IPS-18a (cell line): Measurements from ENCODE around the gene PSMD6.

Source experiments
- H3K27ac ChIP-seq: one replicate; pipeline ENCODE4 v1.5.1; 2013; ENCODE audit warnings: low read length
- H3K27me3 ChIP-seq: one replicate; pipeline ENCODE4 v1.6.1; 2013; ENCODE audit warnings: mild to moderate bottlenecking, low read length; ENCODE audit not compliant: control insufficient read depth, insufficient read depth
- H3K36me3 ChIP-seq: one replicate; pipeline ENCODE4 v1.6.1; 2013; ENCODE audit warnings: low read depth, low read length; ENCODE audit not compliant: control insufficient read depth
- H3K4me1 ChIP-seq: one replicate; pipeline ENCODE4 v1.6.1; 2013; ENCODE audit warnings: low read depth, low read length; ENCODE audit not compliant: control insufficient read depth
- H3K4me3 ChIP-seq: one replicate; pipeline ENCODE4 v1.5.1; 2013; ENCODE audit warnings: low read length
- H3K9ac ChIP-seq: one replicate; pipeline ENCODE4 v1.6.1; 2013; ENCODE audit warnings: mild to moderate bottlenecking, low read length, moderate library complexity
- H3K9me3 ChIP-seq: one replicate; pipeline ENCODE4 v1.6.1; 2013; ENCODE audit warnings: low read depth, low read length; ENCODE audit not compliant: control insufficient read depth

The PSMD6 gene

DNA sequence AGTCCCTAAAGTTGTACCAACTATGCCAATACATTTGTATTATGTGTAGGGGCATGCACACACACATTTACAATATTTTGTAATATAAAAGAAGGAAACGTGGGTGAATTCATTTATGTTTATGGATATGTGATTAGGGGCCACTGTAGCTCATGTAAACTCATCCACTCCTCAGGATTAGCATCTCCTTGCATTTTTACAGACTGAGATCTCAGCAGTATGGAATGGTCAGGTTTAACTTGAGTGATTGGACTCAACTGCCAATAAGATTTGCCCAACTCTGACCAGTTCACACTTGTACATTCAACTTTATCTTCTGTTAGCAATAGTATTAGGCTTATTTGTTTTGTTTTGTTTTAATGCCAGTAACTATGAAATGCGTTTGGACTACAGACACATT lies 36.5 kb downstream of the PSMD6 start:
- H3K4me3 ChIP-seq = no peak overlapping the region
- H3K9me3 ChIP-seq = no peaks in the 10 kb centered on the region
- no peaks in the 10 kb centered on the region for H3K27me3 ChIP-seq
- H3K4me1 ChIP-seq = no peaks in the 10 kb centered on the region
- H3K9ac ChIP-seq = no peak overlapping the region
- no peak overlapping the region for H3K27ac ChIP-seq
- peaks cover 36% of the 10 kb centered on the region for H3K36me3 ChIP-seq

DNA sequence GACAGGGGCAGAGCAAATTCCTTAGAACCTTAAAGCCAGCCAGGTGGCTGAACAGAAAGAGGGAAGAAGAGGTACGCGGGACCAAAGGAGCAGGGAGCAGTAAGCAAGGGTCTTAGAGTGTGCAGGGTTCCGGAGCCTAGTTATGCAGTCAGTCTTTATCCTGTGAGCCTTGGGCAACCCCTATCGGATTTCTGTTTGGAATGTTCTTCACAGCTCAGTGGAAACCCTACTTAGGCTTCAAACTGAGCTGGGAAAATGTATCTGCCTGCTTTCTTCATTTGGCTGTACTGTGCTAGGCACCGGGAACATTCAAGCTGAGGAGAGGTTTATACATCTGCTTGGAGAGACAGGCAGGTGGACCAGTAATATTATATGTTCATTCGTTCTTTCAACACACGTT lies 37.1 kb downstream of the PSMD6 start:
- H3K36me3 ChIP-seq = peaks cover 32% of the 10 kb centered on the region
- no peak overlapping the region for H3K4me3 ChIP-seq
- H3K9me3 ChIP-seq = no peaks in the 10 kb centered on the region
- H3K27ac ChIP-seq = no peak overlapping the region
- no peaks in the 10 kb centered on the region for H3K4me1 ChIP-seq
- H3K9ac ChIP-seq = no peak overlapping the region
- no peaks in the 10 kb centered on the region for H3K27me3 ChIP-seq

GRCh38 chr3:63984391-63984790 lies 38.9 kb downstream of the PSMD6 start:
- H3K27me3 ChIP-seq = no peaks in the 10 kb centered on the region
- no peak overlapping the region for H3K27ac ChIP-seq
- H3K36me3 ChIP-seq = peaks cover 24% of the 10 kb centered on the region
- no peaks in the 10 kb centered on the region for H3K9me3 ChIP-seq
- H3K9ac ChIP-seq = no peak overlapping the region
- H3K4me3 ChIP-seq = no peak overlapping the region
- no peaks in the 10 kb centered on the region for H3K4me1 ChIP-seq

DNA sequence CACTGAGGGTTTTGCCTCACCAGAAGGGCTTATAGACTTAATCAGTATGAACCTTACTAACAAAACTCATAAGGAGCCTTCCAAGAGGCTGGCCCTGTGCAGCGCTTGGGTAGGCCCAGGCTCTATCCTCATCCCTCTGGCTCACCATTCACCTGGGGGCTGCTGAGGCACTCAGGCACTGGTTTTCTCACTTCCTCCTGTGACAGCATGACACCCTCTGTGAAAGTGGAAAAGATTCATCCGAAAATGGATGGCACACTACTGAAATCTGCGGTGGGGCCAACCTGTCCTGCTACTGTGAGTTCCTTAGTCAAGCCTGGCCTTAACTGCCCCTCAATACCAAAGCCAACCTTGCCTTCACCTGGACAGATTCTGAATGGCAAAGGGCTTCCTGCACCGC lies 41.3 kb downstream of the PSMD6 start:
- no peak overlapping the region for H3K9ac ChIP-seq
- H3K27me3 ChIP-seq = no peaks in the 10 kb centered on the region
- no peak overlapping the region for H3K4me3 ChIP-seq
- H3K4me1 ChIP-seq = no peaks in the 10 kb centered on the region
- H3K9me3 ChIP-seq = no peaks in the 10 kb centered on the region
- no peak overlapping the region for H3K27ac ChIP-seq
- peaks cover 12% of the 10 kb centered on the region for H3K36me3 ChIP-seq

DNA sequence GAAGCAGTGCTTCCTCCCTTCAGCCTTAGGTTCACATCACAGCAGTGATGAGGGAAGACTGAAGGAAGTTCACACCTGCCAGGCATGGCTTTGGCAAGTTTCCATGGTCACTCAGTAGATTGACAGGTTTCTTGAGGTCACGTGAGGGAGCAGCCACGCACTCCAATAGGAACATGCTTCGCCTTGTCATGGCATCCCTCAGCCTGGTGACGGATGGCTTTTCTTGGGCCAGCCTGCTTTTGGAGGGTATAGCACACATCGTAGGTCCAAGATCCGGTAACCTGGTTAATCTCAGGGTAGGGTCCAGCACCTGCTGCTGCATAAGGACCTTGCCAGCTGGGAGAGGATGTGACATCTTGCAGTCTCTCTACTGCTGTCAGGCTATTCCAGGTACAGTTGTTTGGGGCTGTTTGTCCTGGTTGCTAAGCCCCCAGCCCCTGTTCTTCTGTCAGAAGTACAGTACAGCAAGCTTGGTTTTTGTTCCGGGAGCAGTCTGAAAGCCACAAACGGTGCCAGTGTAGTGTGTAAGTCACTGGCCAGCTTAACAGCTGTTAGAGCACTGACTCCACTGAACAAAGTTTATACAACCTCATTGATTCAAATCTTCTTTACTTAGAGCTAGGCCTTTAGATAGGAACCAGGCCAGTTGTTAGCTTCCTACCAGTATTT lies 42.3 kb downstream of the PSMD6 start:
- H3K27ac ChIP-seq = no peak overlapping the region
- no peaks in the 10 kb centered on the region for H3K4me1 ChIP-seq
- peaks cover 12% of the 10 kb centered on the region for H3K36me3 ChIP-seq
- H3K9me3 ChIP-seq = no peaks in the 10 kb centered on the region
- no peak overlapping the region for H3K4me3 ChIP-seq
- H3K9ac ChIP-seq = no peak overlapping the region
- no peaks in the 10 kb centered on the region for H3K27me3 ChIP-seq

DNA sequence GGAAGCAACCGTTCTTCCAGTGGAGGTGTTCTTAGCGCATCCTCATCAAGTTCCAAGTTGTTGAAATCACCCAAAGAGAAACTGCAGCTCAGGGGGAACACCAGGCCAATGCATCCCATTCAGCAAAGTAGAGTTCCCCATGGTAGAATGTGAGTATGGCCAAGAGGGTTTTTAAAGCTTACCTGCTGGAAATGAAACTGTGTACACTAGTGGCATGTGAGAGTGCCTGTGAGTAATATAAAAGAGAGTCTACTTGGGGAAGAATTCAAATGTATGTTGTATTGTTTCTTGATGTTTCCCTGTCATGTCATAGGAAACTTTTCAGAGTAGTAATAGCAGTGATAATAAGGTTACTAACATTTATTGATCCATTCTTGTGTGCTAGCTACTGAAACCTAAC lies 43.3 kb downstream of the PSMD6 start:
- Histone ChIP-seq H3K4me1 (no peaks in the 10 kb centered on the region), H3K9me3 (no peaks in the 10 kb centered on the region), H3K9ac (no peak overlapping the region), H3K27me3 (no peaks in the 10 kb centered on the region), H3K4me3 (no peak overlapping the region), H3K27ac (no peak overlapping the region), H3K36me3 (peaks cover 12% of the 10 kb centered on the region)

DNA sequence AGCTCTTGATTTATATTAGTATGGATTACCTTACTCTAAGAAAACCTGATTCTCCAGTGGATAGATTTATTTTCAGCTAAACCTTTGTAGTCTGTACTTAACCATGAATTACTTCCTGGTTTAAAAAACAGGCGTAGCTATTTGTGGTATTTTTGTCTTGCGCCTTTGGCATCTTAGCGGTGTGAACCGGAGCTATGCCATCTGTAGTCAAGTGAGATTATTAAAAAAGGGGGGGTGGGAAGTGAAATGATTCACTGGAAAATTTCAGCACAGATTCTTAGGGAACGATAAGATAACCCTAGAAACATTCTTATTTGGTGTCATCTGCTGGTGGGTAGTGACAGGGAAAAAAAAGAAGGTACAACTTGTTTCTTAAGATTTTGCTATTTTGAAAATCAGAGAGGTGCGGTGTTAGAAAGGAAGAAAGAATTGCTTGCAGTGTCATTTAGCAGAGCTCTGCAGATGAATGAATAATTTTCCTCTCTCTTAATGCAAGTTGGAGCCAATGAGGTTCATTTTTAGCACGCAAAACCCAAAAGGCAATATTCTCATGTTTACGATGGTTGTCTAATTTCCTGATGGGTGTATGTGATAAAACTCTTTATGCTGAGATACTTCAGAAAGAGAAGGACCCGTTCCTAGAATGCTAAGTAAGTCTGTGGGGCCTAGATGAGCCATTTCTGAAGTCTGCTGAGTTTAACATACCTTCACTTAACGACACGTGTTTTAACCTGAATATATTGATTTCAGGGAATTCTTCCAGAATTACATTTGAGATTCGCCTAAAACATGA lies 44.0 kb downstream of the PSMD6 start:
- Histone ChIP-seq H3K9me3 (no peaks in the 10 kb centered on the region), H3K27me3 (no peaks in the 10 kb centered on the region), H3K9ac (no peak overlapping the region), H3K36me3 (peaks cover 12% of the 10 kb centered on the region), H3K27ac (no peak overlapping the region), H3K4me1 (no peaks in the 10 kb centered on the region), H3K4me3 (no peak overlapping the region)

- Histone ChIP-seq H3K27ac (no peak overlapping the region), H3K4me3 (no peak overlapping the region), H3K4me1 (peaks cover 2% of the 10 kb centered on the region), H3K36me3 (peaks cover 11% of the 10 kb centered on the region), H3K27me3 (no peaks in the 10 kb centered on the region), H3K9ac (no peak overlapping the region), H3K9me3 (no peaks in the 10 kb centered on the region)
Observed at GRCh38 chr3:63977893-63978292, 45.4 kb downstream of the PSMD6 start.

- Histone ChIP-seq H3K4me1 (peaks cover 10% of the 10 kb centered on the region), H3K9ac (no peak overlapping the region), H3K36me3 (peaks cover 9% of the 10 kb centered on the region), H3K27me3 (no peaks in the 10 kb centered on the region), H3K9me3 (no peaks in the 10 kb centered on the region), H3K4me3 (no peak overlapping the region), H3K27ac (no peak overlapping the region)
Observed at GRCh38 chr3:63976872-63977200, 46.5 kb downstream of the PSMD6 start.

DNA sequence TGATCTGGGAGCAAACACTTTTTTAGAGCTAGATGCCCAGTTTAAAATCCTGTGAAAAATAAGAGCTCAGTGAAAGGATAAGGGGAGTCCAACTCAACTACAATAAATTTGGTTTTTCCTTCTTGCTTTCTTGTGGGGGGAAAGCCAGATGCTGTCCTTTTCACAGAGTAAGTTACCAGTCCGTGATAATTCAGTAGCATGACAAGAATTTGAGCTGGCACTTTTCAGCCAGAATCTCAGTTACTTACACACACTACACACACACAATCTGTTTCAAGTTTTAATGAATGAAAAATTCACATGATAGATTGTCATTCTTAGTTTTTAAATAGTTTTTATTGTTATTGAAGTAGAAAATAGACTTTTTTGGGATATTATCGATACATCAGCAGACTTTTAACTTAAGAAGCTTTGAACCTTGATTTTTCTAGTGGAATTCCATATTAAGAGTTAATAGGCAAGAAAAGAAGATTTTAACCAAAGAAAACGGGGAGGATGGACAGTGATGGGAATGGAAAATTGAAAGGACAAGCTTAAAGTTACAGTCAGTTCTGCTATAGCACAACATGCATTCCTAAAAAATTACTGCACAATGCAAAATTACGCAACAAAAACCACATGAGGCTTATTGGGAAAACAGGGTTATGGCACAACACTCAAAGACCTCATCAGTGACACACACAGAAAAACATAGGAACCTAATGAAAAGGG lies 47.0 kb downstream of the PSMD6 start:
- H3K27ac ChIP-seq = no peak overlapping the region
- H3K4me1 ChIP-seq = peaks cover 11% of the 10 kb centered on the region
- no peak overlapping the region for H3K4me3 ChIP-seq
- H3K9me3 ChIP-seq = no peaks in the 10 kb centered on the region
- peaks cover 9% of the 10 kb centered on the region for H3K36me3 ChIP-seq
- H3K9ac ChIP-seq = no peak overlapping the region
- no peaks in the 10 kb centered on the region for H3K27me3 ChIP-seq

GRCh38 chr3:63975723-63976122 lies 47.6 kb downstream of the PSMD6 start:
- H3K27me3 ChIP-seq = no peaks in the 10 kb centered on the region
- peaks cover 8% of the 10 kb centered on the region for H3K36me3 ChIP-seq
- no peaks in the 10 kb centered on the region for H3K9me3 ChIP-seq
- H3K4me3 ChIP-seq = no peak overlapping the region
- no peak overlapping the region for H3K27ac ChIP-seq
- no peak overlapping the region for H3K9ac ChIP-seq
- peaks cover 17% of the 10 kb centered on the region for H3K4me1 ChIP-seq
